ENCODE data around the gene AGXT.

Gene AGXT

DNA sequence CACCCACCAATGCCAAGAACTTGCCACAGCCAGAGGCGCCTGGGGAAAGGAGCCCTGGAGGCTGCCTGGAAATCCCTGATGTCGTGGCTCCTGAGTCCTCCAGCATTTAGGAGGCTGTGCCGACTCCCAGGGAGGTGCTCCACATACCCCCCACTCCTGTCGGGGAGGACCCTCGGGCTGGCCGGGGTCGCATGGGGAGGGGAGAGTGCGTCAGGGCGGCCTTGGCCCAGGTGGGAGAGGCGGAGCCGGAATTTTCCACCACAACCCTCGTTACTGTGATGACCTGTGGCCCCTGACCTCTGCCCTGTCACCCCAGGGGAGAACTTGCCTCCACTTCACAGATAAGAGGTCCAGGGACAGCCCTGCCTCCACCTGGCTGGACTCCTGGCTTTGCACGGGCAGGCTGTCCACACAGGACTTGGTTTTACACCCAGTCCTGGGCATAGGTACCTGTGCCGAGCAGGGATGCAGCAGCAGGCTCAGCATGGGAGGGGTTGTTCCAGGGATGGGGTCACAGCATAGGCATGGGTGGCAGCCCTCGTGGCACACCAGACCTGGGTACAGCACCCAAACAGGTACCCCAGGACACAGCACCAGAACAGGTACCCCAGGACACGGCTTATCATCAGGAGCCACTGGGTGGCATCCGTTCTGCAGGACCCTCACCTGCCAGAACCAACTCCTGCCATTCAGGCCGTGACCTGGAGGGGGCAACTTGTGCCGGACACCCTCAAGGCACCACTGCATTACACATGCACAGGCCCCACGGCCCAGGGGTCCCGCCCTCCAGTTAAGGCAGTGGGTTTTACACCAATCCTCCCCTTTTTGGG, 12.3 kb upstream of the AGXT start:
- ChIA-PET CTCF (no interaction called here), POLR2A (no interaction called here)
- DNase-seq (ENCODE audit: low read depth, low spot score): no peak
- no peak overlapping the region for H3K4me3 ChIP-seq (ENCODE audit: low read depth, low read length)
- TF ChIP-seq, protein P1, sequence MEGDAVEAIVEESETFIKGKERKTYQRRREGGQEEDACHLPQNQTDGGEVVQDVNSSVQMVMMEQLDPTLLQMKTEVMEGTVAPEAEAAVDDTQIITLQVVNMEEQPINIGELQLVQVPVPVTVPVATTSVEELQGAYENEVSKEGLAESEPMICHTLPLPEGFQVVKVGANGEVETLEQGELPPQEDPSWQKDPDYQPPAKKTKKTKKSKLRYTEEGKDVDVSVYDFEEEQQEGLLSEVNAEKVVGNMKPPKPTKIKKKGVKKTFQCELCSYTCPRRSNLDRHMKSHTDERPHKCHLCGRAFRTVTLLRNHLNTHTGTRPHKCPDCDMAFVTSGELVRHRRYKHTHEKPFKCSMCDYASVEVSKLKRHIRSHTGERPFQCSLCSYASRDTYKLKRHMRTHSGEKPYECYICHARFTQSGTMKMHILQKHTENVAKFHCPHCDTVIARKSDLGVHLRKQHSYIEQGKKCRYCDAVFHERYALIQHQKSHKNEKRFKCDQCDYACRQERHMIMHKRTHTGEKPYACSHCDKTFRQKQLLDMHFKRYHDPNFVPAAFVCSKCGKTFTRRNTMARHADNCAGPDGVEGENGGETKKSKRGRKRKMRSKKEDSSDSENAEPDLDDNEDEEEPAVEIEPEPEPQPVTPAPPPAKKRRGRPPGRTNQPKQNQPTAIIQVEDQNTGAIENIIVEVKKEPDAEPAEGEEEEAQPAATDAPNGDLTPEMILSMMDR (IDR thresholded peaks at IDR 0.05; ENCODE audit: insufficient read depth, low read length, missing control alignments): no peak

DNA sequence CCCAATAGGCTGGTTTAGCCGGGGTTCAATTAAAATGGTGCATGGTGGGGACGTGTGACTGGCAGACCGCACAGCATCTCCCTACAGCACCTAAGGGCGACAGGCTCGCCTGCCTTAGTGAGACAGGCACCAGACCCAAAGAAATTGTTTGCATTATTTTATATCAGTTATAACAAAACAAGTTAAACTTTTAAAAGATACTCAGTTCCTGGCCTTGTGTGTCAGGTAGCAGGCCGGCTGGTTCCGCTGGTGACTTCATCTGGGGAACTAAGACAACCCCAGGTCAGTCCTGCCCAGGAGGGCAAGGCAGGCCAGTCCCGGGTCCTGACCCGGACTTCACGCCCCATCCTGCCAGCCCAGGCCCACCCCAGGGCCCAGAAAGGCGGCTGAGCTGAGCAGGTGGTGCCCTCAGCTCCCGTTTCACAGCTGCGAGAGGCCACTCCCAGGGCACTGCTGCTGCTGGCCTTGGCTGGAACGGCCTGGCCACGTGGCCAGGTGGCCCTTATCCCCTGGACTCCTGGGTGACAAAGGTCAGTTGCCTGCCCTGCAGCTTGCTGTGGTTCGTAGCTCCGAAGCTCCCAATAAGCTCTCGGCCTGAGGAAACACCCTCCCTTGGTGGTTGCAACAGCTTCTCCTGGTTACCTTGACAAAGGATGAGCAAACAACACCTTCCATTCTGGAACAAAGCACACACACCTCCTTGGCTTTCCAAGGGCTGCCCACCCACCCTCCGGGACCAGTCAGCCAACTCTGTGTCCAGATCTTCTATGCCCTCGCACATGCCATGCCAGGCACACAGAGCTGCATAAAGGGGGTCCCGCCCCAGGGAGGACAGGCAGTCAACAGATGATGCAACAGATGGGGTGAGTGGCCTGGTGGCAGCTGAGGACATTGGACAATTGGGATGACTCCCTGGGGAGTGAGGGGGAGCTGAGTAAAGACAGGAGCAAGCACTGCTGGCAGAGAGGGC, 11.3 kb upstream of the AGXT start:
- DNase-seq (ENCODE audit: low read depth, low spot score): no peak
- POLR2A ChIA-PET: no interaction called here
- no peak overlapping the region for H3K4me3 ChIP-seq (ENCODE audit: low read depth, low read length)
- CTCF ChIA-PET: no interaction called here
- TF ChIP-seq, protein P1 (IDR thresholded peaks at IDR 0.05; ENCODE audit: insufficient read depth, low read length, missing control alignments): no peak

DNA sequence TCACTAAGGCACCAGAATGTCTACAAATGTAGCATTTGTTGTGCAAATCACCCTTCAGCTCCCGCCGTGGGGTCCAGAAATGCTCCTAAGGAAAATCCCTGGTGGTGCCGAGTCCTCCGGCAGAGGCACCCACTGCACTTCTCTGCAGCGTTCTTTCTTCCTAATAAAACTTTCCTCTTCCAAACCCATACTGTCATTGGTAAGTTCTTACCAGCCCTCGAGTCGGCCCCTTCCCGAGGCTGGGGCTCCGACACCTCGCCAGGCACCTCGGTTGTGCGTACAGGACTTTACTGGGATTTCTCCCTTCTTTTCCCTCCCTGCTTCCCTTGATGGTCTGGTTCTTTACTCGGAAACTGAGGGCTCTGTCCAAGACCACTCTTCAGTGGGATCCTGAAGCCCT, 10.3 kb upstream of the AGXT start:
- no peak overlapping the region for H3K4me3 ChIP-seq (ENCODE audit: low read depth, low read length)
- ChIA-PET POLR2A (no interaction called here), CTCF (no interaction called here)
- DNase-seq (ENCODE audit: low read depth, low spot score): no peak
- TF ChIP-seq, protein P1 (IDR thresholded peaks at IDR 0.05; ENCODE audit: insufficient read depth, low read length, missing control alignments): no peak

DNA sequence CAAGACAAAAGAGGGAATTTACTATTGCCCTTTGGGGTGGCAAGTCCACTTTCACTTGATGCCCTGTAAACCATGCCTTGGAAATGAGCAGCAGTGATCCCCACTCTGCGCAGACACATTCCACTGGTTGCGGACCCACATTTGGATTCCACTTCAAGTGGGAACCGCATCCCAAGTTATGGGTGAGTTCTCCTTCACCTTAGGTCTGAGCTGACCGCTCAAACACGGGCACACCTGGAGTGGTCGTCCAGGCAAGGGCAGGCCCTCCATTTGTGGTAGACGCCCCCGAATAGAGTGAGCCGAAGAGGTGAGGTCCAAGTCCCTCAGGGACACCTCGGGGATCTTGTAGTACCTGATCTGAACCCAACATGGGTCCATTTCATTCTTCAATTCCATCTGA, 9.8 kb upstream of the AGXT start:
- no peak overlapping the region for H3K4me3 ChIP-seq (ENCODE audit: low read depth, low read length)
- DNase-seq (ENCODE audit: low read depth, low spot score): no peak
- POLR2A ChIA-PET: no interaction called here
- TF ChIP-seq, protein P1 (IDR thresholded peaks at IDR 0.05; ENCODE audit: insufficient read depth, low read length, missing control alignments): no peak
- CTCF ChIA-PET: no interaction called here

DNA sequence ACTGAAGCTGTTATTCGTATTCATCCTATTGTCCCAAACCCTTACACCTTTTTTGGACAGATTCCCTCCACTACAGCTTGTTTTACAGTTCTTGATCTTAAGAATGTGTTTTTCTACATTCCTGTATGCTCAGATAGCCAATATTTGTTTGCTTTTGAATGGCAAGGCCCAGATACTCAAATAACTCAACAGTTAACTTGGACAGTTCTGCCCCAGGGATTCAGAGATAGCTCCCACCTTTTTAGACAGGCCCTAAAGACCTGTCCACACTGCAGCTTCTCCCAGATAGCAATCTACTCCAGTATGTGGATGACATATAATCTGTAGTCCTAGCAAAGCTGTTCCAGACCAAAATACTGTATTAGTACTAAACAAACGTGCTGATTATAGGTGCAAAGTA, 7.1 kb upstream of the AGXT start:
- DNase-seq (ENCODE audit: low read depth, low spot score): no peak
- CTCF ChIA-PET: interaction anchor here (0.8 to 5.0 kb wide), 5 partner anchors 10 to 798 kb away, joined by 3 to 41 read pairs (median 5); no protein-coding TSS in a partner anchor
- TF ChIP-seq, protein P1 (IDR thresholded peaks at IDR 0.05; ENCODE audit: insufficient read depth, low read length, missing control alignments): no peak
- POLR2A ChIA-PET: no interaction called here
- no peak overlapping the region for H3K4me3 ChIP-seq (ENCODE audit: low read depth, low read length)

DNA sequence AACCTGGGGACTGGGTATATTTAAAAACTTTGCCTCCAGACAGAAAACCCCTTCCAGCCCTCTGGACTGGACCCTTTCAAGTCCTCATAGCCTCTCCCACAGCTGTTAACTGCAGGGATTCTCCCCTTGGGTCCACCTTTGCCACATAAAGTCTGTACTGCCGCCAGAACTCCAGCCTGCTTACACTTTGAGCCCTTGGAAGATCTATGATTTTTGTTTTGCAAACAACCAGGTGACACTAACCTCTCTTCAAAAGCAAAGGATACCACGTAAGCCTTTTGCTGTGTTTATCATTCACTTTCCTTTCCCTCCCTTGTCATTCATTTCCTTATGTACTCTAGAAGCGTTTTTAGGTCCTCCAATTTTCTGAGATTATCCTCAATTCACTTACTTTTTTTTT, 4.1 kb upstream of the AGXT start:
- TF ChIP-seq, protein P1 (IDR thresholded peaks at IDR 0.05; ENCODE audit: insufficient read depth, low read length, missing control alignments): no peak
- no peak overlapping the region for H3K4me3 ChIP-seq (ENCODE audit: low read depth, low read length)
- CTCF ChIA-PET: interaction anchor here (5.0 kb wide), 1 partner anchor 13 kb away, joined by 41 read pairs; no protein-coding TSS in a partner anchor
- DNase-seq (ENCODE audit: low read depth, low spot score): no peak
- POLR2A ChIA-PET: no interaction called here
